HEK293T (cell line): Measurements from ENCODE around the gene C1QTNF6.

Experiments
- FOXM1 ChIP-seq: fragments of 450-650 bp; IDR thresholded peaks from 2 replicates; pipeline ENCODE4 v1.6.1; 2017; ENCODE audit warnings: mild to moderate bottlenecking, borderline replicate concordance
- L3MBTL2 ChIP-seq: fragments of 450-650 bp; conservative IDR thresholded peaks from 2 replicates; pipeline ENCODE4 v1.6.1; 2016; ENCODE audit warnings: mild to moderate bottlenecking

DNA sequence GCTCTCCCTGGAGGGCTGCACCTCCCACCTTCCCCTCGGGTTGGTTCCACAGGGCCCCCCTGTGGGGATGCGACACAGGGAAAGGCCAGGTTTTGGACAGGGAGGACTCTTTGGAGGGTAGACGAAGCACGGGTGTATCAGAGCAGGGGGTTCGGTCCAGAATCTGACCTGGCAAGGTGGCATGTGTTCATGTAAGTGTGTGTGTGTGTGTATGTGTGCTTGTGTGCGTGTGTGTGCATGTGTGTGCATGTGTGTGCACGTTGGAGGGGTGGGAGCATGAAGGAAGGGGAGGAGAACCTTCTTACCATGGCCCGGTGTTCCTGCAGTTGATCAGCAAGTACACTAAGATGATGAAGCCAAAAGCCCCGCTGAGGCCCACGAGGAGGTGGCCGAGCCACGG, 53.0 kb downstream of the C1QTNF6 start:
- TF ChIP-seq L3MBTL2 (no peak), FOXM1 (no peak)
